ENCODE measurements around the gene LY9.

Gene LY9

DNA sequence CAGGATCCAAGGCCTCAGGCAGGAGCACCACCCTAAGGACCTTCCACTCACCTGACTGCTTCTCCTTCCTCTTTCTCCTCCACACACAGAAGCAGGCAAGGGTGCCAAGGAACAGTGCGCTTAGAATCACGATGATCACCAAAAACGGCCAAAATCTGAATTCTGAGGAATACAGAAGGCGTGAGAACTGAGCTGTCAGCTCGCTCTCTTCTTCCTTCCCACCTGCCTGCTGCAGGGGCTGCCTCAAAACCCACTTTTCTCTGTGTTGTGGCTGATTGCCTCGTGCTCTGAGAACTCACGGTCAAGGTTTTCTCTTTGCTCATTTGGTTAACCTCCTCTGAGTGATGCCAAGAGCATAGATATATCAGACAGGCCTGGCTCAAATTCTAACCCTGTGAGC is 42.9 kb downstream of the LY9 start:
- DNase-seq: no peak

DNA sequence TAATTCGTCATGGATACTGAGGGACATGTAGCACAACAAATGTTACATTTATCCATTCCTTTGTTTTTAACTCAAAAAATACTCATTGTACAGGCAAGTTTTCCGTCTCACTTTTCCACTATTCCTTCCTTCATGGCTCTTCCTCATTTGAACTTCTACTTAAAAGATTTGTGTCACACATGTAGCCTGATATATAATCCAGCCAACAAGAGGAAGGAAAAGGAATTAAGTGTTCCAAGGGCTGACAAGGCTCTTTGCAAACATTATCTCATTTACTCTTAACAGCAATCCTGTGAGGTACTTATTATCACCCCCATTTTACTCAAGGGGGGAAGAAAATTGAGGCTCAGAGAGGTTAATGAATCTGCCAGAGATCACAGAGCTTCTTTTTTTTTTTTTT is 43.8 kb downstream of the LY9 start:
- DNase-seq: no peak

DNA sequence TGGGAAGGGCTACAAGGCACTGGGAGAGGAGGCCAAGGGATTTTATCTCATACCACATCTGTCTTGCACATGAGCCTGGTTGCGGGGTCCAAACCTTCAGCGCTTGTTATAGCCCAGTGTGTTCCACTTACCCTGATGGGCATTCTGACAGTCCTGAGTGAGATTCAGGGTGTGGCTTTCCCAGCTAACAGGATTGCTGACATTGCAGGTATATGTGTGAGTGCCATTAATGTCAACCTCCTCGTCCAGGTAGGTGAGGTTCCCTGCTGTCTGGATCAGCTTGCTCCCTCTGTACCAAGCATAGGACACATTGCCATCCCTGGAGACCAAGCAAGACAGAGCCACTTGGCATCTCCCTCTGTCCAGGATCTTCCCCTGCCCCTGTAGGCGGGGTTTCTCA is 45.1 kb downstream of the LY9 start:
- DNase-seq: no peak

DNA sequence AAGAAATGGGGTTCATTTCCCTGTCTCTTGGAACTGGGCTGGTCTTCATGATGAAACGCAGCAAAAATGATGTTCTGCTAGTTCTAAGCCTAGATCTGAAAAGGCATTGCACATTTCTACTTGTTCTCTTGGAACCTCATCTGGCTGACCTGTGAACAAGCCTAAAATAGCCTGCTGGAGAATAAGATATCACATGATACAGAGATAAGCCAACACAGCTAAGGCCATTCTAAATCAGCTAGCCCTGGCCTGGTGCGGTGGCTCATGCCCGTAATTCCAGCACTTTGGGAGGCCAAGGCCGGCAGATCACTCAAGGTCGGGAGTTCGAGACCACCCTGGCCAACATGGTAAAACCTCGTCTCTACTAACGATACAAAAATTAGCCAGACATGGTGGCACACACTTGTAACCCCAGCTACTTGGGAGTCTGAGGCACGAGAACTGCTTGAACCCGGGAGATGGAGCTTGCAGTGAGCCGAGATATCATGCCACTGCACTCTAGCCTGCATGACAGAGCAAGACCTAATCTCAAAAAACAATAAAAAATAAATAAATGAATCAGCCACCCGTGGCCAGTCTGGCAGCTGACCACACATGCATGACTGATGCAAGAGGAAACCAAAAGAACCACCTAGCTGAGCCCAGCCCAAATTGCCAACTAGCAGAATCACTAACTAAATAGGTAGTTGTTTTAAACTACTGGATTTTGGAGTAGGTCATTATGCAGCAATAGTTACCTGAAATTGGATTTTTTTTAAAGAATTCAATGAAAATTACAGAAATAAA is 48.7 kb downstream of the LY9 start:
- DNase-seq: no peak

DNA sequence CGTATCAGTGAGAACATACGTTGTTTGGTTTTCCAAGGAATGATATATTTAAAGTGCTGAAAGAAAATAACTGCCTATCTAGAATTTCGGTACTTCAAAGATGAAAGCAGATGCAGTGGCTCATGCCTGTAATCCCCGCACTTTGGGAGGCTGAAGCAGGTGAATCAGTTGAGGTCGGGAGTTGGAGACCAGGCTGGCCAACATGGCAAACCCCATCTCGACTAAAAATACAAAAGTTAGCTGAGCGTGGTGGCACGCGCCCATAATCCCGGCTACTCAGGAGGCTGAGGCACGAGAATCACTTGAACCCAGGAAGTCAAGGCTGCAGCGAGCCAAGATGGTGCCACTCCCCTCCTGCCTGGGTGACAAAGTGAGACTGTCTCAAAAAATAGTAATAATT is 50.3 kb downstream of the LY9 start:
- no peak for DNase-seq

DNA sequence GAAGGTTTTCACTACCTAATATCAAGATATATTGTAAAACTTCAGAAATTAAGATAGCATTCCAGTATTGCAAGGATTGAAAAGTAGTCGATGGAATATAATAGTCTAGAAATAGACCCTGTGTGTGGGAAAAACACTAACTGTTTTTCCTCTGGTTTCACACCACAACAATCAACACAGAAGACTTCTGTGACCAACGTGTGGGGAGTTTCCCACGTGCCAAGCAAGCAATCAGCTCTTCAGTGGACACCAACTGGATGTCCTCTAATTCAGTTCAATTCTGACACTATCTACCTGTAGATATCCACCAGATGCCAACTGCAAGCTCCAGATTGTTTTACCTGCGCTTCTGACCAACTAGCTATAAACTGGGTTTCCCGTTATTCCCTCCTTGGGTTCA is 54.6 kb downstream of the LY9 start:
- DNase-seq: no peak

DNA sequence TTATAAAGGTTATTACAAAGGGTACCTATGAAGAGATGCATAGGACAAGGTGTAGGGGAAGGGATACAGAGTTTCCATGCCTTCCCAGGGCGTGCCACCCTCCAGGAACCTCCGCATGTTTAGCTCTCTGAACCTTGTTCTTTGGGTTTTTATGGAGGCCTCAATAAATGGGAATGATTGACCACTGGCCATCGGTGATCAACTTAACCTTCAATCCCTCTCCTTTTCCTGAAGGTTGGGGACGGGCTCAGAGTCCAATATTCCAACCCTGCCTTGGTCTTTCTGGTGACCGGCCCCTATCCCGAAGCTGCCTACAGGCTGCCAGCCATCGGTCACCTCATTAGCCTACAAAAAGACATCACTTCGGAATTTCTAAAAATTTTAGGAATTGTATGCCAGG is 55.0 kb downstream of the LY9 start:
- no peak for DNase-seq

DNA sequence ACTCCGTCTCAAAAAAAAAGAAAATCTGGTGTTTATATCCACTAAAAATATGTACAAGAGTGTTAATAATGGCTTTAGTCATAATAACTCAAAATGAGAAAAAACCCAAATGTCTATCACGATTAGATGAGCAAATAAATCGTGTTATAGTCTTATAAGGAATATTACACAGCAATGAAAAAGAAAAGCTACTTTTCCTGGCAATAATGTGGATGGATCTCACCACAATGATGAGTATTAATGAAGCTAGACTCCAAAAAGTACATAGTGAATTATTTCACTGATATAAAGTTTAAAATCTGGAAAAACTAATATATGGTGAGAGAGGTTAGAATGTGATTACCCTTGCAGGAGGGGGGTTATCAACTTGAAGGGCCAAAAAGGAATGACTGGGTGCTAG is 57.0 kb downstream of the LY9 start:
- DNase-seq: no peak

DNA sequence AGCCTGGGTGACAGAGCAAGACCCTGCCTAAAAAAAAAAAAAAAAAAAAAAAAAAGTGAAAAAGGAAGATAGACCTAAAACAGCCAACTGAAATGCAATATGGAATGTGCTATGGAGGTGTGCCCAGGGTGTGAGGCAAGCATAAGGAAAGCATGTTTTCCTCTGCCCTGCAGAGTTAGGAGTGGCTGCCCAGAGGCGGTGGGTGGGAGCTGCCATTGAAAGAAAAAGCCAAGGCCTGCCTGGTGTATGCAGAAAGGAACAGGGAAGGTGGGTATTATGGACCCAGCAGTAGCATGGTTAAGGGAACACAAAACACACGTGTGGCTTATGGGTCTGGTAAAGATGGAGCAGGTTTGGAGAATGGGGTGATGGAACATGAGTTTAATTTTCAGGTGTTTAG is 57.8 kb downstream of the LY9 start:
- DNase-seq: no peak

DNA sequence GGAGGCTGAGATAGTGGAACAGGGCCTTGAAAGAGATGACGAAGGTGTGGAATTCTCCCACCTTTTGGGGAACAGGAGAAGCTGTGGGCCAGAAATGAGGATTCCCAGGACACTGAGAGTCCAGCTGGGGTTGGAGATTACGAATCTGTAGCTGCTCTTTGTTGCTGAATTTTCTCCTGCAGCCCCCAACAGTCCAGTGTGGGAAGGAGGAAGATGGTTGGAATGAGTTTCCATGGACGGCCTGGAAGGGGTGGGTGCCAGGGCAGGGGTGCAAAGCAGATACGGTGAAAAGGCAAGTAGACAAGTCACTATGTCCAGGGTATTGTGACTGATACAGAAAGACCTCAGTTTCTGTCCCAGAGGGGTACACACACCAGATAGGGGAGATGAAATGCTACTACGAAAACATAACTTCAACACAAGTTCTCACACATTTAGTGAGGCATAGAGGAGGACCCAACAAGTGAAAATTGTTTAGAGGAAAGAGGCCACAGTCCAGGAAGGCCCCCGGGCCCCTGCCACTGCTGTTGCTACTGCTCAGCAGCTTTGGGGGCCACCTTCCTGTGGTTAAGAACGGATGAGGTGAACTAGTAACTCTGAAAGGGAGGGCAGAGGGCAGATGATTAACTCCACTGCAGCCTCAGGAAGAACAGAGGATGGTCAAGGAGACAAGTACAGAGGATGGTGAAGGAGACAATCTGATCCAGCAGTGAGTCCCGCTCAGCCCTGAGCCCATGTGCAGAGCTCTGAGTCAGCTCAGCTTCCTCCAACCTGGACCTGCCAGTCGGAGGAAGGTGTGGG is 59.4 kb downstream of the LY9 start:
- DNase-seq: no peak

DNA sequence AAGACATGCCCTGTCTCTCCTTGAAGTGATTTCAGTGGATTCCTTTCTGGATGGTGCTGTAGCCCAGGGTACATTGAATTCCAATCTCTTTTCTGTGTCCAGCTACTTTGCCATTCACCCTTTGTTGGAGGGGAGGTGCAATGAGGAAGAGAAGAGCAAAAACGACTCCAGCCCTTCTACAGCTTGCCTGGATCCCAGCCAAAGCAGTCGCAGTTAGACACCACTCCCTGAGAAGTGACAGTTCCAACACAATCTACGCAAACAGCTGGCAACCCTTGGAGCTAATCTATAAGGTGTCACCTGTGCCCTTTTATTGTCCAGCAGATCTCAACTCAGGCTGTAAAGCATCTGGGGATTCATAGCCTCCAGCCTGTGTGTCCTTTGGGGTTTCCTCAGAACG is 62.1 kb downstream of the LY9 start:
- DNase-seq: no peak

DNA sequence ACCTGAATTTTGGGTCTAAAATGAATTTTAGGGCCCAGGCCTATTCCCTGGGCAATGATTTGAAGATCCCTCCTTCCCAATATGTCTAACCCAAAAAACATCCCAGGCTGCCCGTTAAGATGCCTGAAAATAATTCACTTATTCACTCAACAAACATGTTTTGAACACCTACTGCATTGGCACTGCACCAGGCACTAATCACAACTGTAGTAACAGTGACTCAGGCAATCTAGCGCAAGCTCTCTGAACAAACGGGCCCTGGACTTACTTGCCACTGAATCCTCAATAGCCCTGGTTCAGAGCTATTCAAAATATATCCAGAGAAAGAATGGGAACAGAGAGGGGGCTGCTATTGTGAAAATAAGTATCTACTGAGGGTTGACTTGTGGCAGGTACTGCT is 62.5 kb downstream of the LY9 start:
- no peak for DNase-seq

DNA sequence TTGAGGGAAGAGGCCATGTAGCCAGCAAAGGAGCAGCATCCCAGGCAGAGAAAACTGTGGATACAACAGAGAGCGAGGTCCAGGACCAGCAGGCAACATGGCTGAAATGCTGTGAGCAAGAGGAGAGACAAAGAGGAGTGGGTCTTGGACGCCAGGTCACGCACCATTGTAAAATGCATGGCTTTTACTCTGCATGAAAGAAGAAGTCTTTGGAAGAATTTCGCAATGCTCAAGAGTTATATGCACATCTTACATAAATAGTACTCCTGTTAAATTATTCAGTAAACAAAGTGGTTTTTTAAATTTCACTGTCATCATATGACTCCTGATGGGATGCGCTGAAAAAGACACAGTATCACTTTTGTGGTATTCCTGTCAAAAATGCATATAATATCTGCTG is 63.2 kb downstream of the LY9 start:
- no peak for DNase-seq

DNA sequence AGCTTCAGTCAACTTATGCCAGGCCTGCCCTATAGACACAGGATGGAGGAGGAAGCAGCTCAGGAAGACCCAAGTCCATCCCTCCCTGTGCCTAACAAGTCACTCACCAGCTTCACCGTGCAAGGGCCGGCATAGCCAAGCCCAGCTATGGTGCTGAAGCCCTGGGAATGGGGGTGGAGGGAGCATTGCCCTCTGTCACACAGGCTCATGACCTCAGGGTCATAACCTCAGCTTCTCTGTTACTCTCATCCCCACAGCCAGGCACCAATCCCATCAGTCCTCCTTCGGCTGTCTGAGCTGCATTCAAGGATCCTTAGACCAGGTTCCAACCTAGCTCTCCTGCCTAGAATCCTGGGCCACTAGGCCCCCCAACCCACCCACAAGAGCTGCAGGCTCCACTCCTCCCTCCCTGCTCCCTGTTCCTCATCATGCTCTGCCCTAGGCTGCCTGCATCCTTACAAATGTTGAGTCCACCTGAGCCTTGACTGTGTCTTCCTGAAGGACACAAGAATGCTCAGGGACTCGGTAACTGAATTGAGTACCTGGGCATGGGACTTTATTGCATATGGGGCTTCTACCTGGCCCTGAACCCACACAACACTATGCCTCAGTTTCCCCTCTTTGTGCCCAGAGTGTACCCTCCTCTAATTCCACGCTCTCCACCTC is 65.0 kb downstream of the LY9 start:
- no peak for DNase-seq

DNA sequence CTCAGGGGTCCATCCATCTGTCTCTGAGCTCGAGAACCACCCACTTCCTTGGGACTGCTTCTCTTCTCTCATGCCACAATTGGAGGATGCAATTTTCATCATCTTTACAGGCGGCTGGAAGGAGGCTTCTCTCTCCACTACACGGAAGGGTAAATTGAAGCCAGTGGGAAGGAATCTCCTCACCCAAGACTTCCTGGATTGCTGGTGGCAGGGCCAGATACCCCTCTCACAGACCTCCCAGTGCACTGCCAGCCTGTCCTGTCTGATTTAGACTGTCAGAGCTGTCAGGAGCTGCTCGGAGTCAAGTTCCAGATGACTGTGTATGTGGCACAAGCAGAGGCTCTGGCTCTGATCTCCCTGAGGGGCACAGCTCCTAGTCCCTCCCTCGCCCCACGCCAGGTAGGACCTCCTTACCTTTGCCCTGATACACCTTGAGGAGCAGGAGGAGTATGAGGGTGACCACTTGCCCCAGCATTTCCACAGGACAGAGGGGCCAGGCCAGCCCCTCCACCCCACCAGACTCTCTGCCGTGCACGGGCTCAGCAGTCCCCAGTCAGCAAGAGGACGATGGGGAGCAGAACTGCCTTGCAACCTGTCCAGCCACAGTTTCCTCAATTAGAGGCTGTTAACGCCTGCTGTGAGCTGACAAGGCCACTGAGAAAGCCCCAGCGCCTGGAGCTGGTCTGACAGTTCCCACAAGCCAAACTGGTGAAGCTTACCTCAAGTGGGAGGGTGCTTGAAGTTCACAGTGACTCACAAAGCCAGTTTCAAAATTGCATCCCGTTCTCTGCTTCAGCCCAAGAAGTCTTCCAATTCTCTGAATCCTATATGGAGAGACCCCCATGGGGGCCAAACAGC is 66.5 kb downstream of the LY9 start, which contains the start of gene CD244:
Gene CD244, minus strand, starts transcription at position 685 of the 858 bp plus-strand sequence. Its CDS starts 210 bp downstream, at position 475.
- DNase-seq: peak; percentile 70

DNA sequence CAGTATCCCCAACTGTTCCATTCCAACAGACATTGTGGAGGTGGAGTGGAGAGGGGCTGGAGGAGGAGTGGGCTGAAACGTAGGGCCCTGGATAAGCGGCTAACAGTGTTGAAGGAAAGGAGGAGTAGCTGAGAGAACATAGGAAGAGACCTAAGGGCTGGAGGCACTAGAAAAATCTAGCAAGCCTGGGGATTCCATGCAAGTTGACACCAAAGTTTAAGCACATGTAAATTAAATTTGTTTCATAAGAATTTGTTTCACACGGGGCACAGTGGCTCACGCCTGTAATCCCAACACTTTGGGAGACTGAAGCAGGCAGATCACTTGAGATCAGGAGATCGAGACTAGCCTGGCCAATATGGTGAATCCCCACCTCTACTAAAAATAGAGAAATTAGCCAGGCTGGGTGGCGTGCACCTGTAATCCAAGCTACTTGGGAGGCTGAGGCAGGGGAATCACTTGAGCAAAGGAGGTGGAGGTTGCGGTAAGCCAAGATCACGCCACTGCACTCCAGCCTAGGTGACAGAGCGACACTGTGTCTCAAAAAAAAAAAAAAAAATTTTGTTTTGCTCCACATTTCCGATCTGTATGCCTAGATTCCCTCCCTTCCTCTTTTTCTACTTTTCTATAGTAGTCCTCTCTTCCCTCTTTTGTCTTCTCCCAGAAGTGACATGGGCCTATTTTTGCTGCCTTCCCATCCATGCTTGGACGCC is 67.2 kb downstream of the LY9 start:
- DNase-seq: no peak

DNA sequence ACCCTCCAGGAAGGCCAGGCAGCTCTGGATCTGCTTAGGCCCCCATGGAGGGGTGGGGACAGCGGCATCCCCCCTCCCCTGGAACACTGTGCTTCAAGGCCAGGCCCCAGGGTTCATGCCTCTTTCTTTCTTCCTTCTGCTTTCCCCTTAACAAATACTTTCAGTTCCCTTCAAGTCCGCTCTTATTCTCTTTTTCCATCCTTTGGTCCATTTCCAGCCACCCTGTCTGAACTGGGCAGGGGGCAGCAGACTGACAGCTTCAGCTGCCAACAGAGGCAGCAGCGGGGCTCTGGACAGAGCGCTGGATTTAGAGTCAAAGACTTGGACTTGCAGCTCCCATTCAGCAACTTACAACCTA is 67.8 kb downstream of the LY9 start:
- DNase-seq: no peak

DNA sequence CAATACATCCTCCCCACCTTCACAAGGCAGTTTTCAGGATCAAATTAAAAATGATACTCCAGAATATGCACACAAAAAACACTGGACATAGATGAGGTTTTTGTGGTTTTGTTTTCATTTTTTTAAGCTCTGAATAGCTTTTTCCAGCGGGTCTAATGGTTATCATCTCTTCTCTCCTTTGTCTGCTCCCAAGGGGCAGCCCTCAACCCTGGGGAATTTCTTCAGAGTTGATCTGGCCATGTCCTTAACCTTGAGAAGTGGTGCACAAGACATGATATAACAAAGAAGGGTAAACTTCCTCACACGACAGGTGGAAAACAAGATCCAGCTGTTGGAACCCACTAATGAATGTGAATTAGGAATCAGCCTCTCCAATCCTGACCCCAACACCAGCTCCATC is 68.2 kb downstream of the LY9 start:
- DNase-seq: no peak

DNA sequence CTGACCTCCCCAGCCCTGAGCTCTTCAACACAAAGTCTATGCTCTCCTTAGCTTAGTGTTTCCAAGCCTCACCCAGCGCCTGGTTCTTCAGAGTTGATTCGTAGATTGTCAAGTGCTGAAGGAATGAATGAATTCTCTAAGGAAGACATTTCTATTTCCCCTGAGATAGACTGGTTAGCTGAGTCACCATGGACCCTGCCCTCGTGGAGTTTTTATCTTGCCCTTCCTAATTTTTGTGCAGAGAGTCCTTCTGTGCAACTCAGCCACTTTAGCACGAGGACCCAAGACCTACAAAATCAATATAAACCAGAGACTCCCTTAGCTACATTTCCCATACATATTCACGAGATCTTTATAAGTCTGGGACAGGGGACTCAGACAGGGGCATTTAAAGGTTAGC is 69.4 kb downstream of the LY9 start:
- no peak for DNase-seq

DNA sequence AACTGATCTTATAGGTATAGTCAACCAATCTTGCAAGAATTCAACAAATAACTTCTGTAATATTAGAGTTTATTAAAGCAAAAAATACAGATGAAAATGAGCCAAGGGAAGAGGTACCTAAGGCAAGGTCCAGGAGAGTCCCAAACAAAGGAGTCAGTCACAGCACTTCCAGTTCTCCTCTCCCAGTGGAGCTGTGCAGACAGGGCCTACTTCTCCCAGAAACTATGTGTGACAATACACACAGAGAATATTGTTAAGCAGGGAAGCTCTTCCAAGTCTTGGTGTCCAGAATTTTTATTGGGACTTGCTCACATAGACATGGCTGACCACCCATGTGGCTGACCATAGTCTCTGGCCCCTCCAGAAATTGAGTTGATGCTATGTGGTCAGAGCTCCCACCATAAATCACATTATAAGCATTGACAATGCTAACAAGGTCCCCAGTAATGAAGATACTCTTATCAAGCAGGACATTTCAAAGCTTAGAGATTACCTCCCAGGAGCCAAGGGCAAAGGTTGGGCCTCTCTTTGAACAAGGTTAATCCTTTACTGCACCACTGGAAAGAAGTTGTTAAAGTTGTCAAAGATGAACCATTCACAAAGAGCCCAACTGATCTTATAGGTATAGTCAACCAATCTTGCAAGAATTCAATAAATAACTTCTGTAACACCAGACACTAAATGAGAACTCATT is 70.2 kb downstream of the LY9 start:
- DNase-seq: no peak

DNA sequence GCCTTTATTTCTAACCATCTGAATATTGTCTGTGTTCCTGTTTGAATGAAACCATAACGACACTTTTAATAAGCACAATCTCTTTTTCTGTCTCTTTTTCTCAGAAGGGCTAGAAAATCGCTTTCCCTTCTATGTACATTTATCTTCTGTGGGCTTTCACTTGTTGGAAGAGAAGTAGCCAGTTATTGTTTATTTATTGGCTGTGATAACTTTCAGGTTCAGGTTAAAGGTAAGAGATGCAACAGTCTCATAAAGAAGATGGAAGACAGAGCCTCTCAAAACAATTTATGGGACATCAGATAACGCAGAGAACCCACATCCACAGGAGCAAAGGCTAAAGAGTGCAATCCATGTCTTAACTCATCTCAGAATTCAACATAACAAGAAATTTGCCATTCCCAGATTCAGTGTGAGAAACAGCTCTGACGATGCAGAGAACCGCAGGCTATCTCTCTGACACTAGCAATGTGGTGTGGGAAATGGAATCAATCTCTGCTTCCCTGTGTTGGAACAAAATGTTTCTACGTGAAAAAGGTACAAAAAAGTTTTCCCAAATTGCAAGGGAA is 70.8 kb downstream of the LY9 start:
- no peak for DNase-seq

Data from activated effector memory CD4-positive, alpha-beta T cell treated with anti-CD3 and anti-CD28 coated beads, Interleukin-2, amount 50 U/mL, for 16 hours (primary cell).